ENCODE data around the gene HS6ST1.

DNA sequence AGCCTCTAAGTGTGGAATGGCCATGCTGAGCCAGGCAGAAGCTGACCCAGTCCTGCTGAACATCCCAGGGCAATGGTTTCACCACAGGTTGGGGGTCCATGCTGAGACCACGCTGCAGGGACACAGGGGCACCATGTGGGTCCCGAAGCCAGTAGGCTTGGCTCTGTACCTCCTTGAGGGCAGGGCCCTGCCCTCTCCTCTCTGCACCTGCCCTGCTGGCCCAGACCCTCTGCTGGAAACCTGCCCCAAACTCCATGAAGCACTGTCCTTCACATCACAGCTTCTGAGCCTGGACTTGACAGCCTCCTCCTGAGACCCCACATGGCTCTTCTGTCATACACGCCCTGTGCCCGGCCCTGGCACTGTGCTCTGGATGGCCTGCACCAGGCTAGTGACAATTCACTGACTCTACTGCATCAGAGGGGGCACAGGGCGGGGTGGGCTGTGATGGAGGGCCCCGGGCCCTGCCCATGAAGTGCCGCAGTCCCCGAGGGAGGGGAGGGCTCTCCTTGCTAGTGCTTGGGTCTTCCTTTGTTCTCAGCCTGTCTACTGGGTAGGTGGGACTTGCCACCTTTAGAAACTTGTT, 24.7 kb downstream of the HS6ST1 start:
- TF ChIP-seq, protein P1, sequence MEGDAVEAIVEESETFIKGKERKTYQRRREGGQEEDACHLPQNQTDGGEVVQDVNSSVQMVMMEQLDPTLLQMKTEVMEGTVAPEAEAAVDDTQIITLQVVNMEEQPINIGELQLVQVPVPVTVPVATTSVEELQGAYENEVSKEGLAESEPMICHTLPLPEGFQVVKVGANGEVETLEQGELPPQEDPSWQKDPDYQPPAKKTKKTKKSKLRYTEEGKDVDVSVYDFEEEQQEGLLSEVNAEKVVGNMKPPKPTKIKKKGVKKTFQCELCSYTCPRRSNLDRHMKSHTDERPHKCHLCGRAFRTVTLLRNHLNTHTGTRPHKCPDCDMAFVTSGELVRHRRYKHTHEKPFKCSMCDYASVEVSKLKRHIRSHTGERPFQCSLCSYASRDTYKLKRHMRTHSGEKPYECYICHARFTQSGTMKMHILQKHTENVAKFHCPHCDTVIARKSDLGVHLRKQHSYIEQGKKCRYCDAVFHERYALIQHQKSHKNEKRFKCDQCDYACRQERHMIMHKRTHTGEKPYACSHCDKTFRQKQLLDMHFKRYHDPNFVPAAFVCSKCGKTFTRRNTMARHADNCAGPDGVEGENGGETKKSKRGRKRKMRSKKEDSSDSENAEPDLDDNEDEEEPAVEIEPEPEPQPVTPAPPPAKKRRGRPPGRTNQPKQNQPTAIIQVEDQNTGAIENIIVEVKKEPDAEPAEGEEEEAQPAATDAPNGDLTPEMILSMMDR (conservative IDR thresholded peaks at IDR 0.05 in 1 of 2, IDR thresholded peaks at IDR 0.05 in 1 of 2; ENCODE audit: low read depth in 1 of 2, low read length in 2 of 2), result no peak
- TF ChIP-seq EZH2 (IDR thresholded peaks at IDR 0.05; ENCODE audit: low read length, missing control alignments), result no peak
